ENCODE data around the gene ITFG1. TPM values are rescaled to one million over a fixed set of nuclear protein-coding genes. Genes with fewer than 3 reads are reported as not detected.

ITFG1 gene
- total and polyA plus RNA-seq, 9 of the 15 experiments (the other 6 are each of a cell fraction or from before 2014, with no cell fraction given) = 17.1 to 83.5 (median 35.8) TPM

- TF ChIP-seq, protein P1, sequence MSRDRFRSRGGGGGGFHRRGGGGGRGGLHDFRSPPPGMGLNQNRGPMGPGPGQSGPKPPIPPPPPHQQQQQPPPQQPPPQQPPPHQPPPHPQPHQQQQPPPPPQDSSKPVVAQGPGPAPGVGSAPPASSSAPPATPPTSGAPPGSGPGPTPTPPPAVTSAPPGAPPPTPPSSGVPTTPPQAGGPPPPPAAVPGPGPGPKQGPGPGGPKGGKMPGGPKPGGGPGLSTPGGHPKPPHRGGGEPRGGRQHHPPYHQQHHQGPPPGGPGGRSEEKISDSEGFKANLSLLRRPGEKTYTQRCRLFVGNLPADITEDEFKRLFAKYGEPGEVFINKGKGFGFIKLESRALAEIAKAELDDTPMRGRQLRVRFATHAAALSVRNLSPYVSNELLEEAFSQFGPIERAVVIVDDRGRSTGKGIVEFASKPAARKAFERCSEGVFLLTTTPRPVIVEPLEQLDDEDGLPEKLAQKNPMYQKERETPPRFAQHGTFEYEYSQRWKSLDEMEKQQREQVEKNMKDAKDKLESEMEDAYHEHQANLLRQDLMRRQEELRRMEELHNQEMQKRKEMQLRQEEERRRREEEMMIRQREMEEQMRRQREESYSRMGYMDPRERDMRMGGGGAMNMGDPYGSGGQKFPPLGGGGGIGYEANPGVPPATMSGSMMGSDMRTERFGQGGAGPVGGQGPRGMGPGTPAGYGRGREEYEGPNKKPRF (IDR thresholded peaks at IDR 0.05; ENCODE audit: low read depth, low read length) = no peak
- TF ChIP-seq POLR2A (conservative IDR thresholded peaks at IDR 0.05) (peak; percentile 51), ELK1 (CRISPR knock-in tag; IDR thresholded peaks at IDR 0.05) (no peak), ARID1B (IDR thresholded peaks at IDR 0.05) (peak; percentile 40; the same call in 1 of the 2 replicates), UBTF (IDR thresholded peaks at IDR 0.05; ENCODE audit: borderline replicate concordance in 1 of 2, low read depth in 2 of 2, low read length in 2 of 2) (0 out of 4 replicates have a peak, but pooled peaks of 1 of the 2 experiments have one; percentile 18), CTBP1 (IDR thresholded peaks at IDR 0.05; ENCODE audit: borderline replicate concordance) (0 out of 2 replicates have a peak, but pooled peaks have one; percentile 53), LEF1 (IDR thresholded peaks at IDR 0.05) (peak; percentile 54; the same call in 1 of the 2 replicates), YY1 (IDR thresholded peaks at IDR 0.05; ENCODE audit: borderline replicate concordance in 1 of 3, control insufficient read depth in 1 of 3, extremely low read depth in 1 of 3, insufficient read depth in 3 of 3, insufficient read length in 1 of 3, insufficient replicate concordance in 2 of 3, low read depth in 1 of 3, low read length in 2 of 3) (peak in 1 of 3 experiments; percentile 38), MAZ (CRISPR knock-in tag; conservative IDR thresholded peaks at IDR 0.05 in 1 of 2, IDR thresholded peaks at IDR 0.05 in 1 of 2) (peak in 1 of 2 experiments; percentile 44; a peak in 1 of 4 replicates), EP400 (IDR thresholded peaks at IDR 0.05) (peak; percentile 48; the same call in 1 of the 2 replicates), CREM (IDR thresholded peaks at IDR 0.05; ENCODE audit: low read depth) (peak; percentile 33; the same call in 1 of the 2 replicates), MECOM (CRISPR knock-in tag; IDR thresholded peaks at IDR 0.05) (no peak), BHLHE40 (IDR thresholded peaks at IDR 0.05; ENCODE audit: low read length) (peak; percentile 48; the same call in 1 of the 2 replicates), TCF7 (IDR thresholded peaks at IDR 0.05; ENCODE audit: borderline replicate concordance) (no peak), TRIM28 (IDR thresholded peaks at IDR 0.05) (peak; percentile 16; the same call in 1 of the 2 replicates), ZNF324 (CRISPR knock-in tag; IDR thresholded peaks at IDR 0.05) (no peak)
- TF ChIP-seq, protein P2, sequence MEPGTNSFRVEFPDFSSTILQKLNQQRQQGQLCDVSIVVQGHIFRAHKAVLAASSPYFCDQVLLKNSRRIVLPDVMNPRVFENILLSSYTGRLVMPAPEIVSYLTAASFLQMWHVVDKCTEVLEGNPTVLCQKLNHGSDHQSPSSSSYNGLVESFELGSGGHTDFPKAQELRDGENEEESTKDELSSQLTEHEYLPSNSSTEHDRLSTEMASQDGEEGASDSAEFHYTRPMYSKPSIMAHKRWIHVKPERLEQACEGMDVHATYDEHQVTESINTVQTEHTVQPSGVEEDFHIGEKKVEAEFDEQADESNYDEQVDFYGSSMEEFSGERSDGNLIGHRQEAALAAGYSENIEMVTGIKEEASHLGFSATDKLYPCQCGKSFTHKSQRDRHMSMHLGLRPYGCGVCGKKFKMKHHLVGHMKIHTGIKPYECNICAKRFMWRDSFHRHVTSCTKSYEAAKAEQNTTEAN (CRISPR knock-in tag; IDR thresholded peaks at IDR 0.05) = no peak
Observed at GRCh38 chr16:47492428-47493377, 31.8 kb upstream of the ITFG1 start (continued).
